ENCODE measurements around the gene CCDC38.

The CCDC38 gene

DNA sequence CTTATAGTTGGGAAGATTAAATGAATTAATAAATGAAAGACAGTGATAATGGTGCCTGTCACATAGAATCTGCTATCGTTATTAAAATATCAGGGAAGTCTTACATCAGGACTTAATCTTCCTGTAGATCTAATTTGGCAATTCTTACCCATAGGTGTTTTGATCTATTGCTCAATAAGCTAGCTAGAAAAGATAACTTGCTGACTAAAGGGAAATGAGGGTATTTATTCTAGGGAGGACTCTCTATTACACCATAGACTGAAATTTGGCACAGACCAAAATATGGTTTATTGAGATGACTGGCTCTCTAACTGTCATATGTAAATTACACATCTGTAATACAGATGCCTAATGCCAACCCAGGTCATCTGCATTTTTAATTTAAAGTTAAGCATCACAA, 42.3 kb upstream of the CCDC38 start:
- H4K8ac ChIP-seq (ENCODE audit: low read depth, low read length) = no peak overlapping the region

DNA sequence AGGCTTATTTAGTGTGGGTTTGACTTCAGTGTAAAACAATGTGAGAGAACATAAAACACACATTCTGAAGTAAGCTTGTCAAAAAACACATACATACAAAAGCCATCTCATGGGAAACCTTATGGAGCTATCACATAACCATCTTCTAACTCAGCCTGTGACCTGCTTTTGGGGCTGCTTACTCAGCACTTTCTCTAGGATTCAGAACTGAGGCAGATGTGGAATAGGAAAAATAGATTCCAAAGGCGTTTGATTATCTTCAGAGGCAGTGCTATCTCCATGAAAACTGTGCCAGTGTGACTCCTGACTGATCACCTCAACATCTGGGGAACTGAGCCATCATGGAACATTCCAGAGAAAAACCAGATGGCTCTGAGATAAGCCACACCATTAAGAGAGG, 40.2 kb upstream of the CCDC38 start:
- Histone ChIP-seq H2BK120ac (ENCODE audit: low read depth, low read length) (no peak overlapping the region), H3K56ac (ENCODE audit: low read length) (no peak overlapping the region), H3K27ac (ENCODE audit: low read depth, low read length) (no peak overlapping the region), H3K4me3 (ENCODE audit: low read length) (no peak overlapping the region), H3K9ac (ENCODE audit: low read length) (no peak overlapping the region), H3K4me1 (ENCODE audit: control insufficient read depth, low read depth, low read length) (no peaks in the 10 kb centered on the region), H3K4ac (ENCODE audit: low read depth, low read length) (no peak overlapping the region), H3K4me2 (ENCODE audit: low read length) (no peak overlapping the region), H2BK15ac (replicated peaks; ENCODE audit: low read depth) (no peak overlapping the region), H3K18ac (ENCODE audit: low read length) (no peak overlapping the region), H3K27me3 (ENCODE audit: insufficient read depth, low read length, poor library complexity) (no peaks in the 10 kb centered on the region), H2BK5ac (ENCODE audit: low read length) (no peak overlapping the region), H3K79me2 (ENCODE audit: control insufficient read depth, insufficient read depth, low read length) (no peaks in the 10 kb centered on the region), H2AK5ac (ENCODE audit: low read length) (no peak overlapping the region), H4K8ac (ENCODE audit: low read depth, low read length) (no peak overlapping the region), H3K79me1 (ENCODE audit: low read length) (no peaks in the 10 kb centered on the region), H3K23ac (ENCODE audit: low read length) (no peak overlapping the region), H4K5ac (ENCODE audit: low read length) (no peak overlapping the region), H3K36me3 (ENCODE audit: control insufficient read depth, insufficient read depth, low read length) (no peaks in the 10 kb centered on the region)
- WGBS (ENCODE audit: extremely low coverage, insufficient coverage, low lambda C conversion rate) = no CpG with 5 or more reads among the region's 1 CpG
- DNase-seq = no peak

More for the DNA sequence above, 42.3 kb upstream of the CCDC38 start:
- Histone ChIP-seq H3K56ac (ENCODE audit: low read length) (no peak overlapping the region), H3K18ac (ENCODE audit: low read length) (no peak overlapping the region), H3K4me3 (ENCODE audit: low read length) (no peak overlapping the region), H2BK15ac (replicated peaks; ENCODE audit: low read depth) (no peak overlapping the region), H3K4ac (ENCODE audit: low read depth, low read length) (no peak overlapping the region), H2AK5ac (ENCODE audit: low read length) (no peak overlapping the region), H3K36me3 (ENCODE audit: control insufficient read depth, insufficient read depth, low read length) (no peaks in the 10 kb centered on the region), H3K79me1 (ENCODE audit: low read length) (no peaks in the 10 kb centered on the region), H3K27me3 (ENCODE audit: insufficient read depth, low read length, poor library complexity) (no peaks in the 10 kb centered on the region), H3K9ac (ENCODE audit: low read length) (no peak overlapping the region), H3K27ac (ENCODE audit: low read depth, low read length) (no peak overlapping the region), H3K79me2 (ENCODE audit: control insufficient read depth, insufficient read depth, low read length) (no peaks in the 10 kb centered on the region), H2BK5ac (ENCODE audit: low read length) (no peak overlapping the region), H2BK120ac (ENCODE audit: low read depth, low read length) (no peak overlapping the region), H3K4me2 (ENCODE audit: low read length) (no peak overlapping the region), H3K23ac (ENCODE audit: low read length) (no peak overlapping the region), H3K4me1 (ENCODE audit: control insufficient read depth, low read depth, low read length) (no peaks in the 10 kb centered on the region), H4K5ac (ENCODE audit: low read length) (no peak overlapping the region)
- no peak for DNase-seq
- WGBS (ENCODE audit: extremely low coverage, insufficient coverage, low lambda C conversion rate) = no CpG with 5 or more reads among the region's 1 CpG

DNA sequence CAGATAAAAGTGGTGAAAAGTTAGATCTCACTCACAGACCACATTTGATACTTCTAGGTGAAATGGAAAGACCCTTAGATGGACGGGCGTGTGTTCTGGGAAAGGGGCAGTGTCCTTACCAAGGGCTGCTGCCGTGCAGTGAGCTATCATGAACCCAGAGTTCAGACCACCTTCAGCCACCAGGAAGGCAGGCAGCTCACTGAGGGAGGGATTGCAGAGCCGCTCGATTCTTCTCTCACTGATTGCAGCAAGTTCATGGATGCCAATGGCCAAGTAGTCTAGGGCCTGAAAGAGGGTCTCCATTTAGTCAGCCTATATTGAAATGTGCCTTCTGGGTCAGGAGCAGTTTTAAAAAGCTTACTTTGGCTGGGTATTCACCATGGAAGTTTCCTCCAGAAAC, 38.0 kb upstream of the CCDC38 start:
- no peak overlapping the region for H2BK15ac ChIP-seq (replicated peaks; ENCODE audit: low read depth)
- H3K23ac ChIP-seq (ENCODE audit: low read length) = no peak overlapping the region
- H2BK5ac ChIP-seq (ENCODE audit: low read length) = no peak overlapping the region
- H2BK120ac ChIP-seq (ENCODE audit: low read depth, low read length) = no peak overlapping the region
- H2AK5ac ChIP-seq (ENCODE audit: low read length) = no peak overlapping the region
- no peak overlapping the region for H3K56ac ChIP-seq (ENCODE audit: low read length)
- H3K27ac ChIP-seq (ENCODE audit: low read depth, low read length) = no peak overlapping the region
- H3K4me1 ChIP-seq (ENCODE audit: control insufficient read depth, low read depth, low read length) = no peaks in the 10 kb centered on the region
- H3K27me3 ChIP-seq (ENCODE audit: insufficient read depth, low read length, poor library complexity) = no peaks in the 10 kb centered on the region
- H3K18ac ChIP-seq (ENCODE audit: low read length) = no peak overlapping the region
- H3K79me1 ChIP-seq (ENCODE audit: low read length) = no peaks in the 10 kb centered on the region
- H3K36me3 ChIP-seq (ENCODE audit: control insufficient read depth, insufficient read depth, low read length) = no peaks in the 10 kb centered on the region
- no peak overlapping the region for H3K4me2 ChIP-seq (ENCODE audit: low read length)
- no peak overlapping the region for H3K4me3 ChIP-seq (ENCODE audit: low read length)
- no peaks in the 10 kb centered on the region for H3K79me2 ChIP-seq (ENCODE audit: control insufficient read depth, insufficient read depth, low read length)
- no peak for DNase-seq
- H4K8ac ChIP-seq (ENCODE audit: low read depth, low read length) = no peak overlapping the region
- no peak overlapping the region for H3K9ac ChIP-seq (ENCODE audit: low read length)
- H4K5ac ChIP-seq (ENCODE audit: low read length) = no peak overlapping the region
- no CpG with 5 or more reads among the region's 5 CpGs for WGBS (ENCODE audit: extremely low coverage, insufficient coverage, low lambda C conversion rate)
- H3K4ac ChIP-seq (ENCODE audit: low read depth, low read length) = no peak overlapping the region

DNA sequence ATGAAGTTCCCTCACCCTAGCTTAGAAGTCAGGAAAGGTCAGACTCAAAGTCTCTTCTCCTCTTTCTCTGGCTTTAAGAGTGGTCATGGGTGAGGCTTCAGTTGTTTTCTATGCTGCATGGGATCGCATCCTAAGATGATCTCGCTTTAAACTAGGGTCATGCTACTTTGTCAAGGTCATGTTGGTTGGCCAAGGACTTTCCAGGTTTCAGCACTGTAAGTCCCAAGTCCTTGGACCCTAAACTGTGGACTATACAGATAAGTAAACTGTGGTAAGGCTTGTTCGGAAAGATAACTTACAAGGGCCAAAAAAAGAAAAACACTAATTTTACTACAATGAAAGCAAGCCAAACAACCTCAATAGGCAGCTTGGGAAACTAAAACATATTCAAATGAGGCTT, 36.4 kb upstream of the CCDC38 start:
- H3K27me3 ChIP-seq (ENCODE audit: insufficient read depth, low read length, poor library complexity) = no peaks in the 10 kb centered on the region
- H3K56ac ChIP-seq (ENCODE audit: low read length) = no peak overlapping the region
- WGBS (ENCODE audit: extremely low coverage, insufficient coverage, low lambda C conversion rate) = no CpG with 5 or more reads among the region's 3 CpGs
- H3K27ac ChIP-seq (ENCODE audit: low read depth, low read length) = no peak overlapping the region
- no peaks in the 10 kb centered on the region for H3K79me1 ChIP-seq (ENCODE audit: low read length)
- no peak overlapping the region for H2BK5ac ChIP-seq (ENCODE audit: low read length)
- no peak overlapping the region for H3K4me3 ChIP-seq (ENCODE audit: low read length)
- H4K8ac ChIP-seq (ENCODE audit: low read depth, low read length) = no peak overlapping the region
- no peaks in the 10 kb centered on the region for H3K4me1 ChIP-seq (ENCODE audit: control insufficient read depth, low read depth, low read length)
- H4K5ac ChIP-seq (ENCODE audit: low read length) = no peak overlapping the region
- H3K36me3 ChIP-seq (ENCODE audit: control insufficient read depth, insufficient read depth, low read length) = no peaks in the 10 kb centered on the region
- H2BK15ac ChIP-seq (replicated peaks; ENCODE audit: low read depth) = no peak overlapping the region
- H3K4ac ChIP-seq (ENCODE audit: low read depth, low read length) = no peak overlapping the region
- DNase-seq = no peak
- no peak overlapping the region for H3K4me2 ChIP-seq (ENCODE audit: low read length)
- H3K23ac ChIP-seq (ENCODE audit: low read length) = no peak overlapping the region
- H2BK120ac ChIP-seq (ENCODE audit: low read depth, low read length) = no peak overlapping the region
- no peak overlapping the region for H3K18ac ChIP-seq (ENCODE audit: low read length)
- H3K9ac ChIP-seq (ENCODE audit: low read length) = no peak overlapping the region
- H2AK5ac ChIP-seq (ENCODE audit: low read length) = no peak overlapping the region
- no peaks in the 10 kb centered on the region for H3K79me2 ChIP-seq (ENCODE audit: control insufficient read depth, insufficient read depth, low read length)

DNA sequence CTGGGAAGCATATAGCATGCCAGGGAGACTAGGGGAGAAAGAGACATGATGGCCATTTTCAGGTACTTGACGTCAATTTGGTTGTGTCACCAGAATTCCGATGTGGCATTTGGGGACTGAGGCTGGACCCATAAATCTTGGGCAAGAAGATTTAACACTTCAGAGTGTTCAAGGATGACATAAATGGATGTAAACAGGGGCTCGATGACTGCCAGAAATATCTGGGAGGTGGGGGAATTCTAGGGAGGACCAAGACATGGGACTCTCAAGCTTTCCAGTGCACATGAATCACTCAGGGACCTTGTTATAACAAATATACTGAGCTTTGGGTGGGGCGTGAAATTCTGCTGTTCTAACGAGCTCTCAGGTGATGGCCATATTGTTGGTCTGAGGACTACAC, 35.9 kb upstream of the CCDC38 start:
- Histone ChIP-seq H3K36me3 (ENCODE audit: control insufficient read depth, insufficient read depth, low read length) (no peaks in the 10 kb centered on the region), H2BK120ac (ENCODE audit: low read depth, low read length) (no peak overlapping the region), H3K27me3 (ENCODE audit: insufficient read depth, low read length, poor library complexity) (no peaks in the 10 kb centered on the region), H3K27ac (ENCODE audit: low read depth, low read length) (no peak overlapping the region), H4K8ac (ENCODE audit: low read depth, low read length) (no peak overlapping the region), H3K4me1 (ENCODE audit: control insufficient read depth, low read depth, low read length) (no peaks in the 10 kb centered on the region), H3K4me3 (ENCODE audit: low read length) (no peak overlapping the region), H3K18ac (ENCODE audit: low read length) (no peak overlapping the region), H2BK15ac (replicated peaks; ENCODE audit: low read depth) (no peak overlapping the region), H2AK5ac (ENCODE audit: low read length) (no peak overlapping the region), H3K79me2 (ENCODE audit: control insufficient read depth, insufficient read depth, low read length) (no peaks in the 10 kb centered on the region), H3K9ac (ENCODE audit: low read length) (no peak overlapping the region), H3K4me2 (ENCODE audit: low read length) (no peak overlapping the region), H3K4ac (ENCODE audit: low read depth, low read length) (no peak overlapping the region), H2BK5ac (ENCODE audit: low read length) (no peak overlapping the region), H3K56ac (ENCODE audit: low read length) (no peak overlapping the region), H3K23ac (ENCODE audit: low read length) (no peak overlapping the region), H3K79me1 (ENCODE audit: low read length) (no peaks in the 10 kb centered on the region), H4K5ac (ENCODE audit: low read length) (no peak overlapping the region)
- DNase-seq = no peak
- WGBS (ENCODE audit: extremely low coverage, insufficient coverage, low lambda C conversion rate) = no CpG with 5 or more reads among the region's 5 CpGs

DNA sequence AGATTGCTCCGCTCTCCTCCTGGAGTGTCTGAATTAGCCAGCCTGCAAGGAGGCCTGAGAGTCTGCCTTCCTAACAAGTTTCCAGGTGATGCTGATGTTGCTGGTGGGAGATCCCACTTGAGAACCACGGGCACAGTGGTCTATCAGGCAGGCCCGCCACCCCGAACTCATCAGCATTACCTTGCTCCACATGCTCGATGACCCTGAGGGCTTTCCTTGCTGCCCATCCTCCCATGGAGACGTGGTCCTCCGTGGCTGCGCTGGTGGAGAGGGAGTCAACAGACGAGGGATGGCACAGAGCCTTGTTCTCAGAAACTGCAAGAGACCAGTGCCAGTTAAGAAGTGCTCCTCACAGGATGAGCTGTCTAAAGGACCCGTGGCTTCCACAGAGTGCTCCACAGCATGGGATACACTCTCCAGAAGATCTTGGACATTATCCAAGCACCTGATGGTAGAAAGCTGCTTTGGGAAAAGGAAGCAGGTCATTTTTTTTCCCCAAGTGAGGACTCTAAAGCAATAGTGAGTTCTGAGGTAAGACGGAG, 35.4 kb upstream of the CCDC38 start:
- WGBS (ENCODE audit: extremely low coverage, insufficient coverage, low lambda C conversion rate) = no CpG with 5 or more reads among the region's 11 CpGs

More for the DNA sequence above, 35.4 kb upstream of the CCDC38 start:
- Histone ChIP-seq H3K4me3 (ENCODE audit: low read length) (no peak overlapping the region), H3K4ac (ENCODE audit: low read depth, low read length) (no peak overlapping the region), H3K18ac (ENCODE audit: low read length) (no peak overlapping the region), H3K36me3 (ENCODE audit: control insufficient read depth, insufficient read depth, low read length) (no peaks in the 10 kb centered on the region), H3K27me3 (ENCODE audit: insufficient read depth, low read length, poor library complexity) (no peaks in the 10 kb centered on the region), H3K9ac (ENCODE audit: low read length) (no peak overlapping the region), H2AK5ac (ENCODE audit: low read length) (no peak overlapping the region), H2BK5ac (ENCODE audit: low read length) (no peak overlapping the region), H3K79me1 (ENCODE audit: low read length) (no peaks in the 10 kb centered on the region), H3K4me2 (ENCODE audit: low read length) (no peak overlapping the region), H4K8ac (ENCODE audit: low read depth, low read length) (no peak overlapping the region), H3K79me2 (ENCODE audit: control insufficient read depth, insufficient read depth, low read length) (no peaks in the 10 kb centered on the region), H4K5ac (ENCODE audit: low read length) (no peak overlapping the region), H3K56ac (ENCODE audit: low read length) (no peak overlapping the region), H3K23ac (ENCODE audit: low read length) (no peak overlapping the region), H2BK15ac (replicated peaks; ENCODE audit: low read depth) (no peak overlapping the region), H3K4me1 (ENCODE audit: control insufficient read depth, low read depth, low read length) (no peaks in the 10 kb centered on the region), H3K27ac (ENCODE audit: low read depth, low read length) (no peak overlapping the region), H2BK120ac (ENCODE audit: low read depth, low read length) (no peak overlapping the region)
- DNase-seq = no peak

Measured in mesendoderm (in vitro differentiated cells).